DND-41 (cell line): ENCODE data around the gene SART1.
A peak's percentile ranks its signal among the peaks of the same experiment; 100 is the strongest.

ENCODE experiments used
- ATAC-seq: fragments of 200-7000 bp; cut with Tn5 transposase; 3 replicates; pipeline ENCODE4 v1.9.1; 2021; ENCODE audit warnings: low read depth; ENCODE audit not compliant: insufficient read depth
- DNase-seq: peaks from one replicate; pipeline ENCODE4 v3.0.0-alpha.2; 2020
- H2AFZ ChIP-seq: 2 replicates; pipeline ENCODE4 v1.6.0; 2012; ENCODE audit warnings: low read depth, low read length
- H3K27ac ChIP-seq: 2 replicates; pipeline ENCODE4 v1.5.1; 2012; ENCODE audit warnings: low read length, inconsistent platforms
- H3K27me3 ChIP-seq: fragments of 200-600 bp; sonication (generic); 2 replicates; pipeline ENCODE4 v1.6.0; 2012; ENCODE audit warnings: low read length, mild to moderate bottlenecking, inconsistent platforms; ENCODE audit not compliant: insufficient read depth, poor library complexity
- H3K36me3 ChIP-seq: 2 replicates; pipeline ENCODE4 v1.5.1; 2012; ENCODE audit warnings: low read length, inconsistent platforms; ENCODE audit not compliant: insufficient read depth
- H3K4me1 ChIP-seq: 2 replicates; pipeline ENCODE4 v1.5.1; 2012; ENCODE audit warnings: mild to moderate bottlenecking, low read length; ENCODE audit not compliant: insufficient read depth
- H3K4me2 ChIP-seq: 2 replicates; pipeline ENCODE4 v1.6.0; 2012; ENCODE audit warnings: mild to moderate bottlenecking, moderate library complexity, low read length, inconsistent platforms; ENCODE audit not compliant: insufficient read depth
- H3K4me3 ChIP-seq, 2 experiments: fragments of 200-600 bp in 1 of 2; shearing (Covaris generic) in 1 of 2; 2 replicates each; pipeline ENCODE4 v1.5.1; 2012 to 2016; ENCODE audit warnings: inconsistent platforms in 2 of 2, low read length in 2 of 2, mild to moderate bottlenecking in 2 of 2, low read depth in 1 of 2, moderate library complexity in 1 of 2
- H3K79me2 ChIP-seq: 2 replicates; pipeline ENCODE4 v1.6.0; 2012; ENCODE audit warnings: low read length, inconsistent platforms; ENCODE audit not compliant: insufficient read depth
- H3K9ac ChIP-seq: 2 replicates; pipeline ENCODE4 v1.6.0; 2012; ENCODE audit warnings: low read depth, mild to moderate bottlenecking, inconsistent platforms, low read length, moderate library complexity
- H3K9me3 ChIP-seq: 2 replicates; pipeline ENCODE4 v1.5.1; 2012; ENCODE audit warnings: low read length, moderate library complexity, mild to moderate bottlenecking, inconsistent platforms; ENCODE audit not compliant: insufficient read depth, severe bottlenecking
- H4K20me1 ChIP-seq: 2 replicates; pipeline ENCODE4 v1.6.0; 2012; ENCODE audit warnings: low read length; ENCODE audit not compliant: insufficient read depth
- CTCF ChIP-seq: IDR thresholded peaks from 2 replicates; pipeline ENCODE4 v1.5.1; 2012; ENCODE audit warnings: borderline replicate concordance, low read length, moderate library complexity, mild to moderate bottlenecking; ENCODE audit not compliant: poor library complexity, severe bottlenecking; ENCODE audit errors: extremely low read depth
- EZH2 ChIP-seq: IDR thresholded peaks from 3 replicates; pipeline ENCODE4 v1.6.1; 2012; ENCODE audit warnings: borderline replicate concordance, low read depth, mild to moderate bottlenecking, moderate library complexity, low read length, inconsistent platforms; ENCODE audit not compliant: severe bottlenecking

The SART1 gene

GRCh38 chr11:66014804-66015453, 53.4 kb downstream of the SART1 start:
- Histone ChIP-seq H3K4me2 (no peak overlapping the region), H4K20me1 (peaks cover 3% of the 10 kb centered on the region; the same call in 1 of the 2 replicates), H2AFZ (peak overlapping the region; percentile 33; the same call in 1 of the 2 replicates), H3K9me3 (no peaks in the 10 kb centered on the region), H3K9ac (no peak overlapping the region), H3K36me3 (no peaks in the 10 kb centered on the region), H3K27ac (no peak overlapping the region), H3K79me2 (no peaks in the 10 kb centered on the region), H3K27me3 (no peaks in the 10 kb centered on the region), H3K4me3 (no peak overlapping the region), H3K4me1 (no peaks in the 10 kb centered on the region)
- ATAC-seq, result peak; percentile 19; the same call in 1 of the 3 replicates
- DNase-seq, result no peak
- TF ChIP-seq EZH2 (no peak), CTCF (no peak)

- Histone ChIP-seq H3K4me2 (no peak overlapping the region), H3K79me2 (no peaks in the 10 kb centered on the region), H2AFZ (no peak overlapping the region), H3K9ac (no peak overlapping the region), H3K4me3 (no peak overlapping the region), H3K4me1 (no peaks in the 10 kb centered on the region), H4K20me1 (peaks cover 3% of the 10 kb centered on the region; the same call in 1 of the 2 replicates), H3K27me3 (no peaks in the 10 kb centered on the region), H3K36me3 (no peaks in the 10 kb centered on the region), H3K9me3 (no peaks in the 10 kb centered on the region), H3K27ac (no peak overlapping the region)
- TF ChIP-seq EZH2, result no peak
- no peak for TF ChIP-seq CTCF
- 0 out of 3 replicates have a peak, but pooled peaks have one; percentile 35 for ATAC-seq
- DNase-seq, result no peak
Observed at GRCh38 chr11:66015454-66015881, 53.9 kb downstream of the SART1 start.

GRCh38 chr11:66015936-66016792, 54.6 kb downstream of the SART1 start:
- Histone ChIP-seq H3K4me3 (no peak overlapping the region), H2AFZ (no peak overlapping the region), H4K20me1 (peaks cover 3% of the 10 kb centered on the region; the same call in 1 of the 2 replicates), H3K4me1 (no peaks in the 10 kb centered on the region), H3K27me3 (no peaks in the 10 kb centered on the region), H3K79me2 (no peaks in the 10 kb centered on the region), H3K4me2 (no peak overlapping the region), H3K9me3 (no peaks in the 10 kb centered on the region), H3K27ac (no peak overlapping the region), H3K9ac (no peak overlapping the region), H3K36me3 (no peaks in the 10 kb centered on the region)
- TF ChIP-seq CTCF (no peak), EZH2 (no peak)
- no peak for DNase-seq
- no peak for ATAC-seq
